GM12878 (cell line): ENCODE measurements around the gene LRRK1. TPM values are rescaled to one million over a fixed set of nuclear protein-coding genes. Genes with fewer than 3 reads are reported as not detected.

Source experiments
- ATAC-seq: fragments of 200-7000 bp; cut with Tn5 transposase; 3 replicates; pipeline ENCODE4 v1.9.1; 2020; ENCODE audit warnings: mild to moderate bottlenecking, moderate library complexity
- BruUV-seq: library from RNA; stranded (reverse); fragments of 400-500 nt; replicated peaks from 2 replicates; lab custom pipeline; 2021; lab: Mats Ljungman, UMichigan
- CTCF ChIA-PET: fragments of 300-600 bp; sonication (Branson Sonifier 250); formaldehyde crosslinking; extraction: SDS; loops from one replicate; lab custom pipeline; 2021; ENCODE audit warnings: inconsistent platforms; lab: Yijun Ruan, JAX
- POLR2A ChIA-PET: fragments of 350-600 bp; formaldehyde crosslinking; extraction: SDS; loops from one replicate; lab custom pipeline; 2021; ENCODE audit warnings: inconsistent platforms; lab: Charles Lee
- RAD21 ChIA-PET: fragments of 300-600 bp; sonication (Branson Sonifier 250); formaldehyde crosslinking; loops from one replicate; lab custom pipeline; 2023; ENCODE audit warnings: antibody characterized with exemption; ENCODE audit not compliant: unreplicated experiment; lab: Charles Lee
- SMC1A ChIA-PET: fragments of 300-600 bp; sonication (Branson Sonifier 250); formaldehyde crosslinking; loops from one replicate; lab custom pipeline; 2023; ENCODE audit not compliant: unreplicated experiment, uncharacterized antibody; lab: Charles Lee
- DNase-seq: peaks from one replicate; pipeline ENCODE4 v3.0.0-alpha.2; 2011; ENCODE audit warnings: low read depth, low spot score
- FAIRE-seq: peaks from 3 replicates; lab custom pipeline; 2011; peaks lifted over from hg19 to GRCh38; lab: Jason Lieb, UNC
- H2AFZ ChIP-seq: 2 replicates; pipeline ENCODE4 v1.6.0; 2011; ENCODE audit warnings: low read depth, low read length, control low read depth; ENCODE audit not compliant: control insufficient read depth
- H3K27ac ChIP-seq: 2 replicates; pipeline ENCODE4 v1.5.1; 2011; ENCODE audit warnings: control low read depth; ENCODE audit not compliant: control insufficient read depth, insufficient read depth
- H3K27me3 ChIP-seq, 2 experiments: replicated peaks in 1 of 2; 2 replicates each; pipeline versions ENCODE4 v1.6.0 to v1.6.1; 2011; ENCODE audit warnings: low read length in 1 of 2; ENCODE audit not compliant: control insufficient read depth in 2 of 2, insufficient read depth in 2 of 2
- H3K36me3 ChIP-seq, 2 experiments: 2 replicates each; pipeline ENCODE4 v1.5.1; 2011; ENCODE audit warnings: low read length in 1 of 2; ENCODE audit not compliant: control insufficient read depth in 2 of 2, insufficient read depth in 2 of 2
- H3K4me1 ChIP-seq: 2 replicates; pipeline ENCODE4 v1.6.1; 2011; ENCODE audit warnings: mild to moderate bottlenecking, low read length, moderate library complexity, mixed read lengths; ENCODE audit not compliant: control insufficient read depth, insufficient read depth
- H3K4me2 ChIP-seq: 2 replicates; pipeline ENCODE4 v1.6.0; 2011; ENCODE audit warnings: control low read depth; ENCODE audit not compliant: control insufficient read depth, insufficient read depth
- H3K4me3 ChIP-seq: fragments of 200-600 bp; sonication (generic); 2 replicates; pipeline ENCODE4 v1.5.1; 2016
- H3K79me2 ChIP-seq: 2 replicates; pipeline ENCODE4 v1.6.0; 2011; ENCODE audit warnings: low read length; ENCODE audit not compliant: control insufficient read depth, insufficient read depth
- H3K9ac ChIP-seq: 2 replicates; pipeline ENCODE4 v1.8.0; 2011; ENCODE audit warnings: low read length, control low read depth, mixed read lengths; ENCODE audit not compliant: control insufficient read depth, insufficient read depth
- H3K9me3 ChIP-seq: replicated peaks from 3 replicates; pipeline ENCODE4 v1.5.1; 2011; ENCODE audit warnings: mild to moderate bottlenecking, low read length; ENCODE audit not compliant: control insufficient read depth, insufficient read depth
- H4K20me1 ChIP-seq: 2 replicates; pipeline ENCODE4 v1.6.0; 2011; ENCODE audit not compliant: control insufficient read depth, insufficient read depth
- BCLAF1 ChIP-seq: fragments of 450-650 bp; IDR thresholded peaks from 2 replicates; pipeline ENCODE4 v1.6.1; 2017; ENCODE audit warnings: antibody characterized with exemption, mild to moderate bottlenecking, moderate library complexity
- EGR1 ChIP-seq, 2 experiments: IDR thresholded peaks; 1 replicate in 1 of 2; 2 replicates in 1 of 2; pipeline ENCODE4 v1.6.1; 2011 to 2012; ENCODE audit warnings: low read depth in 2 of 2, low read length in 2 of 2, borderline replicate concordance in 1 of 2, mild to moderate bottlenecking in 1 of 2, moderate library complexity in 1 of 2
- IKZF1 ChIP-seq: fragments of 450-650 bp; conservative IDR thresholded peaks from 2 replicates; pipeline ENCODE4 v1.6.1; 2017; ENCODE audit warnings: antibody characterized with exemption, mild to moderate bottlenecking
- MEF2B ChIP-seq: fragments of 450-650 bp; IDR thresholded peaks from 2 replicates; pipeline ENCODE4 v1.6.1; 2018; ENCODE audit warnings: mild to moderate bottlenecking, moderate library complexity; ENCODE audit not compliant: partially characterized antibody, poor library complexity, severe bottlenecking
- MTA3 ChIP-seq: IDR thresholded peaks from 2 replicates; pipeline ENCODE4 v1.6.1; 2012; ENCODE audit warnings: low read length, inconsistent platforms, borderline replicate concordance
- NFYA ChIP-seq: IDR thresholded peaks from 2 replicates; pipeline ENCODE4 v1.6.1; 2011; ENCODE audit warnings: low read depth, mild to moderate bottlenecking, low read length, improper control_type of control experiment, borderline replicate concordance
- NR2C1 ChIP-seq: fragments of 450-650 bp; IDR thresholded peaks from 2 replicates; pipeline ENCODE4 v1.6.1; 2017; ENCODE audit warnings: antibody characterized with exemption, mild to moderate bottlenecking, moderate library complexity
- PML ChIP-seq: IDR thresholded peaks from 2 replicates; pipeline ENCODE4 v1.6.1; 2012; ENCODE audit warnings: low read length, inconsistent platforms
- SMARCA5 ChIP-seq: fragments of 450-650 bp; IDR thresholded peaks from 2 replicates; pipeline ENCODE4 v1.6.1; 2017; ENCODE audit warnings: mild to moderate bottlenecking
- ZNF274 ChIP-seq: IDR thresholded peaks from one replicate; pipeline ENCODE4 v1.8.0; 2011; ENCODE audit not compliant: insufficient read length, insufficient read depth
- ZNF687 ChIP-seq: fragments of 450-650 bp; IDR thresholded peaks from 2 replicates; pipeline ENCODE4 v1.6.1; 2017; ENCODE audit warnings: mild to moderate bottlenecking, moderate library complexity
- WGBS: methylation state at CpG from one replicate; pipeline ENCODE4 v1.1.6; 2016; ENCODE audit warnings: low lambda C conversion rate; ENCODE audit not compliant: insufficient replicate concordance, insufficient coverage; ENCODE audit errors: missing lambda C conversion rate; 5-methylcytosine and 5-hydroxymethylcytosine counted together
- in situ Hi-C: fragments of 300-500 bp; cut with MboI; formaldehyde crosslinking; loops from 9 replicates; pipeline ENCODE4 v1.14.3; 2018; ENCODE audit warnings: mixed read lengths
- intact Hi-C: fragments of 100-400 bp; cut with micrococcal nuclease; formaldehyde crosslinking; loops from one replicate; pipeline ENCODE4 v1.14.2; 2022; ENCODE audit not compliant: unreplicated experiment
- polyA plus RNA-seq, 11 experiments: library from polyadenylated mRNA; depleted of rRNA in 4 of 11; unstranded in 6 of 11; stranded (reverse) in 5 of 11; fragments of >200 nt; fragmentation: Nextera tagmentation in 4 of 11; fragmentation: Illumina TruSeq in 1 of 11; extraction: Ambion mirVana in 4 of 11; extraction: Trizol in 1 of 11; gene quantifications; 1 replicate in 1 of 11; 2 replicates in 10 of 11; pipeline versions ENCODE4 v1.2.1 to v1.2.3, GENCODE V29; 2011 to 2016; ENCODE audit warnings: inconsistent platforms in 2 of 11, missing spikeins in 2 of 11, low read depth in 1 of 11
- total RNA-seq, 4 experiments: library from RNA; depleted of rRNA in 3 of 4; stranded (reverse); fragments of >200 nt in 3 of 4; fragmentation: Illumina TruSeq in 1 of 4; extraction: Trizol in 1 of 4; gene quantifications; 2 replicates each; pipeline versions ENCODE4 v1.2.1 to v1.2.3, GENCODE V29; 2013 to 2021
- TF ChIP-seq, protein P1 (sequence below): fragments of 450-650 bp; formaldehyde crosslinking; IDR thresholded peaks from 2 replicates; pipeline ENCODE4 v1.5.0; 2022; ENCODE audit warnings: mild to moderate bottlenecking, missing genetic modification characterization

LRRK1 gene
- total and polyA plus RNA-seq, 10 of the 15 experiments (the other 5 are each of a cell fraction or from before 2014, with no cell fraction given): 2.2 to 58.3 (median 17.9) TPM

DNA sequence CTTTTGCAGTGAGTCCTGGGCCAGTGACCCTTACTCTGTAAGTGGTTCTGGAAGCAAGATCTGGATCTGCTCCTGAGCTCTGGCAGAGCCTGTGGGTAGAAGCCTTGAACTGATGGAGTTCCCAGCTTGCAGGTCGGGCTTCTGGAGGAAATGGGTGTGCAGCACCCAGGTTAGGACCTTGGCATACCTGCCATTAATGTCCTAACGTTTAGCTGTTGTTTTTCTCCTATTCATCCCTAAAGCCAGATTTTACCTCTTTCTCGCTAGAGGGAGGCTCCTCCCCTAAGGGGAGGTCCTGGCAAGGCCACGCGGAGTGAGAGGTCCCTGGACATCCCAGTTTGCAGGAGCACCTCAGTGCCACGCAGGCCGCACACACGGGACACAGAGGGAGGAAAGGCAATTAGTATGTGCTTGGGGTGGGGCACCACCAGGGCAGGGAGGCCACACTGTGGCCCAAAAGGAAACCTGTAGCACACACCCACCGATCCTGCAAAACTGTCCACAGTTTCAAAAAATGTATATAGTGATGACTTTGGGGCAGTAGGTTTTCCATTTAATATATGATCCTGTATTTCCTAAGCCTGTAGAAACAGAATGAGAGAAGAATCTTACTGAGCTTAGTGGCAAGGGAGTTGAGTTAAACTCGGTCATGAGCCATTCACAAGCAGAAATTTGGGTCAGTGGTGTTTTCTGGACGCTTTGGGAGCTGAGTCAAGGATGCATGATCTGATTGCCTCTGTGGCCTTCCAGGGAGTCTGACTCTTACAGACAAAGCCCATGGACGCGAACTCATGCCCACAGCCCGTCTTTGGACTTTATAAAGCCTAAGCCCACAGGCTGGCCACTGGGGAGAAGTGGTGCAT is 148.7 kb downstream of the LRRK1 start:
- WGBS: 96% methylated on average over 14 of the region's 14 CpGs
- Histone ChIP-seq H3K9me3 (no peaks in the 10 kb centered on the region), H3K4me1 (no peaks in the 10 kb centered on the region), H3K27ac (no peak overlapping the region), H3K27me3 (no peaks in the 10 kb centered on the region), H3K4me2 (no peak overlapping the region), H3K36me3 (peaks cover 15 to 31% of the 10 kb centered on the region in 2 experiments), H4K20me1 (no peaks in the 10 kb centered on the region), H2AFZ (no peak overlapping the region), H3K79me2 (no peaks in the 10 kb centered on the region), H3K9ac (no peak overlapping the region), H3K4me3 (no peak overlapping the region)
- intact Hi-C loops (no loop called here), in situ Hi-C loops (no loop called here)
- ChIA-PET RAD21 (interaction anchor here (1.1 kb wide), 1 partner anchor 190 kb away, joined by 3 read pairs; no protein-coding TSS in a partner anchor), CTCF (interaction anchor here (1.0 to 1.2 kb wide), 2 partner anchors 52 to 190 kb away, joined by 3 read pairs; no protein-coding TSS in a partner anchor), SMC1A (no interaction called here), POLR2A (interaction anchor here (0.6 kb wide), 1 partner anchor 193 kb away, joined by 4 read pairs; no protein-coding TSS in a partner anchor)
- BruUV-seq: no TSS peak
- no peak for FAIRE-seq
- no peak for ATAC-seq
- DNase-seq: no peak
- TF ChIP-seq ZNF274 (no peak), NFYA (no peak), IKZF1 (no peak), EGR1 (IDR thresholded peaks at IDR 0.05; ENCODE audit: borderline replicate concordance in 1 of 2, low read depth in 2 of 2, low read length in 2 of 2) (no peak), NR2C1 (no peak), PML (no peak), ZNF687 (no peak), MEF2B (no peak), SMARCA5 (no peak), MTA3 (no peak), BCLAF1 (no peak)
- TF ChIP-seq, protein P1, sequence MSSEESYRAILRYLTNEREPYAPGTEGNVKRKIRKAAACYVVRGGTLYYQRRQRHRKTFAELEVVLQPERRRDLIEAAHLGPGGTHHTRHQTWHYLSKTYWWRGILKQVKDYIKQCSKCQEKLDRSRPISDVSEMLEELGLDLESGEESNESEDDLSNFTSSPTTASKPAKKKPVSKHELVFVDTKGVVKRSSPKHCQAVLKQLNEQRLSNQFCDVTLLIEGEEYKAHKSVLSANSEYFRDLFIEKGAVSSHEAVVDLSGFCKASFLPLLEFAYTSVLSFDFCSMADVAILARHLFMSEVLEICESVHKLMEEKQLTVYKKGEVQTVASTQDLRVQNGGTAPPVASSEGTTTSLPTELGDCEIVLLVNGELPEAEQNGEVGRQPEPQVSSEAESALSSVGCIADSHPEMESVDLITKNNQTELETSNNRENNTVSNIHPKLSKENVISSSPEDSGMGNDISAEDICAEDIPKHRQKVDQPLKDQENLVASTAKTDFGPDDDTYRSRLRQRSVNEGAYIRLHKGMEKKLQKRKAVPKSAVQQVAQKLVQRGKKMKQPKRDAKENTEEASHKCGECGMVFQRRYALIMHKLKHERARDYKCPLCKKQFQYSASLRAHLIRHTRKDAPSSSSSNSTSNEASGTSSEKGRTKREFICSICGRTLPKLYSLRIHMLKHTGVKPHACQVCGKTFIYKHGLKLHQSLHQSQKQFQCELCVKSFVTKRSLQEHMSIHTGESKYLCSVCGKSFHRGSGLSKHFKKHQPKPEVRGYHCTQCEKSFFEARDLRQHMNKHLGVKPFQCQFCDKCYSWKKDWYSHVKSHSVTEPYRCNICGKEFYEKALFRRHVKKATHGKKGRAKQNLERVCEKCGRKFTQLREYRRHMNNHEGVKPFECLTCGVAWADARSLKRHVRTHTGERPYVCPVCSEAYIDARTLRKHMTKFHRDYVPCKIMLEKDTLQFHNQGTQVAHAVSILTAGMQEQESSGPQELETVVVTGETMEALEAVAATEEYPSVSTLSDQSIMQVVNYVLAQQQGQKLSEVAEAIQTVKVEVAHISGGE (CRISPR knock-in tag): no peak
